GM19239 (cell line): ENCODE results near the gene LETM1.

ENCODE experiments used
- DNase-seq: peaks from one replicate; pipeline ENCODE4 v3.0.0; 2011; ENCODE audit warnings: low spot score; ENCODE audit not compliant: insufficient read length
- FAIRE-seq: peaks from 2 replicates; lab custom pipeline; 2011; peaks lifted over from hg19 to GRCh38; lab: Jason Lieb, UNC

LETM1 gene

DNA sequence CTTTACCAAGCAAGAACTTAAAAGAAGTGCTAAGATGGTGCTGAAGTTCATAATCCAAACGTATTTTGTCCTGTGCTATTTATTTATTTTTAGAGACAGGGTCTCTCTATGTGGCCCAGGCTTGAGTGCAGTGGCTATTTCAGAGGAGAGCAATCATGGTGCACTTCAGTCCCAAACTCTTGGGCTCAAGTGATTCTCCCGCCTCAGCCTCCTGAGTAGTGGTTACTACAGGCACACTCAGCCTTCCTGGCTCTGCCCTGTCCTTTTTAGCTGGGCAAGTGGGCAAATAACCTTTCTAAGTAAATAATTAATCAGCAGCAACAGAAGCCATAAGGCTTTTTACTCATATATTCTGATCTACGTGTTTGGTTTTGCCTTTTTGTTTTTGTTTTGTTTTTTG lies 17.8 kb upstream of the LETM1 start:
- DNase-seq (no peak), FAIRE-seq (no peak)

DNA sequence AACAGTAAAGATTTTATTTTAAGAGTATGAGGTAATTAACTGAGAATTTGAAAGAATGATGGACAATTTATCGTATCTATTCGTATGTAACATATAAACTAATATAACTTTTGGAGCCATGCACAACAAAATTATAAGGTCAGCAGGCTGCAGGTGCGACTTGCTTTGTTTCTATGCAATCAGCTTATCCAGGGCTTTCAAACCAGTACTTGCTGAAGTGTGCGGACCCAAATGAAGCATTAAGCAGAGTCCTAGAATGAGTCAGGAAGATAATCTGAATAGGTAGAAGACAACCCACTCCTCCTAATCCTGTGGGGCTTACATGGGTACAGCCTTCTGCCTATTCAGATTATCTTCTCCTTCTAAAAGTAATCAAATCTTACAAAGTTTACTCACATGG lies 17.3 kb upstream of the LETM1 start:
- no peak for DNase-seq
- FAIRE-seq, result no peak

DNA sequence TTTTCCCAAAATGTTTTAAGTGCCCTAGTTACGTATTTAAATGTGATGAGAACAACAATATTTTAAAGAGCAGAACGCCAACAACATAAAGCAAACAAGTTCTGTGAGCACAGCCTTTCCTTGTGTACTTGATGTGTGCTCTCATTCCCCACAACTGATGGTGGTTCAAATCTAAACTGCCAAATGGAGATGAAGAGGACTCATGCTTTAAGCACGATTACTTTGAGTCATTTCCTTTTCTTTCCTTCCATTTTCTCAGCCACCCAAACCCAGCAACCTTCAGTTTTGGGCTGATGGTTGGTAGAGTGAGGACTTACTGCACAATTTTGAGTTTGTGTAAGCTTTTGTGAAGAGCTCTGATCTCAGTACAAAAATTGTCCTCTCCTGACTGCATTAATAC lies 16.9 kb upstream of the LETM1 start:
- FAIRE-seq (peak; percentile 94), DNase-seq (peak; percentile 48)

DNA sequence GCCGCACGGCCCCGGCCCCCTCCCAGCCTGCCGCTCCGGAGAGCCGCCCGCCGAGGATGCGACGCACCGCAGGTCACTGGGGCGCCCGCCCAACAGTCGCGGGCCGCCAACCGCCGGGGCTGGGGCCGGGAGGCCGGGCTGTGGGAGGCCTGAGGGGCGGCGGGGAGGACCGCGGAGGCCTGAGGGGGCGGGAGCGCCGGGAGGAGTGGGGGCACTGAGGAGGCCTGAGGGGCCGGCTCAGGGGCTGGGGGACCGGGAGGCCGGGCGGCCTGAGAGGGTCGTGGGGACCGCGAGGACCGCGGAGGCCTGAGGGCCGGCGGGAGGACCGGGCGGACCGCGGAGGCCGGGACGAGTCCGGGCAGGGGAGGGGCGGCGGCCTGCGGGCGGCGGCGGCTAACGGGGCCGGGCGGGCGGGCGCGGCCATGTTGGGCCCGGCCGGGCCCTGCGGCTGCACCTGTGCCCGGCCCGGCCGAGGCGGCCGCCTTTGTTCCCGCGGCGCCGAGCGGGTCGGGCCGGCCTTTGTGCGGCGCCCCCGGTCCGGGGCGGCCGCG lies 15.6 kb upstream of the LETM1 start:
- FAIRE-seq (no peak), DNase-seq (peak; percentile 40)

DNA sequence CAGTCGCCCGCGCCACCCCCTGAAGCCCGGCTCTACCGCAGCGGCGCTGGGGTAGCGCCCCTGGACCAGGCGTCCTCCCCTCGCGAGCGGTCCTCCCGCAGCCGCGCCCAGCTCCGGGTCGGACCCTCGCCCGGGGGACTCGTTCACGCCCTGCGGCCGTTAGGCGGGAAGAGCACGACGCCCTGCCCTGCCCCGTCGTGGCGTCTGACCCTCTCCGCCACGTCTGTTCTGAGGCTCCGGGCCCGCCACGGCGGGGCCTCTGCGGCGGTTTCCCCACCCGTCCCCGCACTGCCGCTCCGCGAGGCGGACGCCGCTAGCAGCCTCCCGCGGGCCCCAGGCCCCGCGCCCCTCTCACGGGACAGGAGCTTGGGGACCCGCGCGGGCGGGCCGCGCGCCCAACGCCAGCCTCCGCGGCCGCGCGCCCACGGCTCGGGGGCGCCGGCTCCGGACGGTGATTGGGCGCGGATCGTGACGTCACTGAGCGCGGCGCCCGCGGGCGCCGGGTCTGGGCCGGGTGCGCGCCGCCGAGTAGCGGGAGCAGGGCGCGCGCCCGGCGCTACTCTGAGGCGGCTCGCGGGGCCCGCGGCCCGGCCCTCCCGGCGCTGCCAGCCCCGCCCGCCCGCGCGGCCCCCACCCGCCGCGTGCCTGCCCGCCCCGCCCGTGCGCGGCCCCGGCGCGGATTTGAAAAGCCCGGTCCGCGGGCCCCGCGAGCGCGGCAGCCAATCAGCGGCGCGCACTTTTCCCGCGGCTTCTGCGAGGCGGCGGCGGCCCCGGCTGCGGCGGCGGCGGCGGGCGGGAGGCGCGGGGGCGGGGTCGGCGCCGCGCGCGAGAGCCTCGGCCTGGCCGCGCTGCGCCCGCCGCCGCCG lies 14.9 kb upstream of the LETM1 start, which contains the start of gene NSD2:
TSS of gene NSD2 (plus strand) at position 816 of the 866 bp plus-strand sequence. CDS start 29,262 bp downstream, outside the sequence.
- FAIRE-seq, result no peak

DNA sequence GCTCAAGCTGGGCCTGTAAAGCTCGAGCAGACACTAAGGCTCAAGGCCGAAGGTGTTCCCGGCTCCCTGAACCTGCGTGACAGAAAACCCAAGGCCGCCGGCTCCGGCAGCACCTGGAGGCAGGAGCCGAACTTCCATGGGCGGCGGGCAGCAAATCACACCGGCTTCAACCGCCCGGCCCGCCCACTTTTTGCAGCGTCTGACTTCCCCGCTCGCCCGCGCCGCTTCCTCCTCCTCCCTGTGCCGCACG lies 14.3 kb upstream of the LETM1 start:
- DNase-seq, result peak; percentile 76
- peak; percentile 68 for FAIRE-seq

More for the DNA sequence above, 14.9 kb upstream of the LETM1 start, which contains the start of gene NSD2:
- DNase-seq, result peak; percentile 97

DNA sequence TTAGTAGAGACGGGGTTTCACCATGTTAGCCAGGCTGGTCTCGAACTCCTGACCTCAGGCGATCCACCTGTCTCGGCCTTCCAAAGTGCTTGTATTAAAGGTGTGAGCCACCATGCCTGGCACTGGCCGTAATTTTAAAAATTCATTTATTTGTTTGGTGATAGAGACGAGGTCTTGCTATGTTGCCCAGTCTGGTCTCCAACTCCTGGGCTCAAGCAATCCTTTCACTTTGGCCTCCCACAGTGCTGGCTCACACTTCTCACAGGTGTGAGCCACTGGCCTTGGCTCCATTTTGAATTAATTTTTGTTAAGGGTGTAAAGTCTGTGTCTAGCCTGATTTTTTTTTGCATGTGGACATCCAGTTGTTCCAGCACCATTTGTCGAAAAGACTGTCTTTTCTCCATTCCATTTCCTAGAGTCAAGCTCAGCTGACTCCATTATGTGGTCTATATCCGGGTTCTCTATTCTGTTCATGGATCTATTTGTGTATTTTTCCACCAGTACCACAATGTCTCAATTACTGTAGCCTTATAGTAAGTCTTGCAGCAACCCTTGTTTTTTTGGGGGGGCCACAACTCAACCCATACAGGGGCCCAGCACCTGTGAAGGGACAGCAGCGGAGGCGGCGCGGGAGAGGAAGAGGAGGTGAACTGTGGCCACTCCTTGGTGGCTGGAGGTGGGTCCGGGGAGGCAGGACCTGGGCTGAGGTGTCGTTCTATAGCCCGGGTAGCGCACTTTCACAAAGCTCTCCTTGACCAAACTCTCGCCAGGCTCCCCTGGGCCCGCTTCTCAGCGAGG lies 13.8 kb upstream of the LETM1 start:
- FAIRE-seq, result no peak
- peak; percentile 42 for DNase-seq

DNA sequence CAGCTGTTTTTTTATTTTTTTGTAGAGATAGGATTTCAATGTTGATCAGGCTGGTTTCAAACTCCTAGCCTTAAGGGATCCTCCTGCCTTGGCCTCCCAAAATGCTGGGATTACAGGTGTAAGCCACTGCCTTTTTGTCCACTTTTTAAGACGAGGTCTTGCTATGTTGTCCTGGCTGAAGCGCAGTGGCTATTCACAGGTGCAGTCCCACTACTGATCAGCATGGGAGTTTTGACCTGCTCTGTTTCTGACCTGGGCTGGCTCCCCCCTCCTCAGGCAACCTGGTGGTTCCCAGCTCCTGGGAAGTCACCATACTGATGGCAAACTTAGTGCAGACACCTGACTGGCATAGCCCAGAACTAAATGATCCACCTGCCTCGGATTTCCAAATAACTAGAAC lies 13.0 kb upstream of the LETM1 start:
- DNase-seq (no peak), FAIRE-seq (no peak)

DNA sequence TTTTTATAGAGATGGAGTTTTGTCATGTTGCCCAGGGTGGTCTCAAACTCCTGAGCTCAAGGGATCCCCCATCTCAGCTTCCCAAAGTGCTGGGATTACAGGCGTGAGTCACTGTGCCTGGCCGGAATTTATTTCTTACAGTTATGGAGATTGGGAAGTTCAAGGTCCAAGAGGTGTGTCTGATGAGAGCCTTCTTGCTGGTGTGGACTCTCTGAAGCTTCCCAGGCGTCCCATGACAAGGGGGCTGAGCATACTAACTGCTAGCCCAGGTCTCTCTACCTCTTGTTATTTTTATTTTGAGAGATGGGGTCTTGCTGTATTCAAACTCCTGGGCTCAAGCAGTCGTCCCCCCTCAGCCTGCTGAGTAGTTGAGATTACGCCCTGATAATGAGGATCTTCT lies 12.3 kb upstream of the LETM1 start:
- DNase-seq (no peak), FAIRE-seq (no peak)

DNA sequence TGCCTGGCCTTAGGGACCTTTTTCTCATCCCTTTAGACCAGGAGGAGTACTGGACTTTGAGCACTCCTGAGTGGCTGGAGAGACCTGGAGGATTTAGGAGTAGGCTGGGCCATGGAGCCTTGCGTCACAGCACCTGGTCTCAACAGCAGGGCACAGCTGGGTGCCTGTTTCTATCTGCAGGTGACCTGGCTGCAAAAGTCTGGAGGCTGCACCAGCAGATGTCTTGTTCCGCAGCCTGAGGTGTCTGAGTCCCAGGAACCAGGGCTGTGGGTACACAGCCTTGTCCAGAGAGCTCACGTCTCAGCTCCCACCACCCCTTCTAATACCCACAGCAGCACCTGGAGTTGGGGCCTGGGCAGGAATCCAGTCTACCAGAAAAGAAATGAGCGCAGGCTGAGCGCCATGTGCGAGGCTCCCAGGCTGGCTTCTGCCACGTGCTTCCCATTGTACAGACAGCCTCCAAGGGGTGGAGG lies 10.3 kb upstream of the LETM1 start:
- FAIRE-seq (no peak), DNase-seq (no peak)

DNA sequence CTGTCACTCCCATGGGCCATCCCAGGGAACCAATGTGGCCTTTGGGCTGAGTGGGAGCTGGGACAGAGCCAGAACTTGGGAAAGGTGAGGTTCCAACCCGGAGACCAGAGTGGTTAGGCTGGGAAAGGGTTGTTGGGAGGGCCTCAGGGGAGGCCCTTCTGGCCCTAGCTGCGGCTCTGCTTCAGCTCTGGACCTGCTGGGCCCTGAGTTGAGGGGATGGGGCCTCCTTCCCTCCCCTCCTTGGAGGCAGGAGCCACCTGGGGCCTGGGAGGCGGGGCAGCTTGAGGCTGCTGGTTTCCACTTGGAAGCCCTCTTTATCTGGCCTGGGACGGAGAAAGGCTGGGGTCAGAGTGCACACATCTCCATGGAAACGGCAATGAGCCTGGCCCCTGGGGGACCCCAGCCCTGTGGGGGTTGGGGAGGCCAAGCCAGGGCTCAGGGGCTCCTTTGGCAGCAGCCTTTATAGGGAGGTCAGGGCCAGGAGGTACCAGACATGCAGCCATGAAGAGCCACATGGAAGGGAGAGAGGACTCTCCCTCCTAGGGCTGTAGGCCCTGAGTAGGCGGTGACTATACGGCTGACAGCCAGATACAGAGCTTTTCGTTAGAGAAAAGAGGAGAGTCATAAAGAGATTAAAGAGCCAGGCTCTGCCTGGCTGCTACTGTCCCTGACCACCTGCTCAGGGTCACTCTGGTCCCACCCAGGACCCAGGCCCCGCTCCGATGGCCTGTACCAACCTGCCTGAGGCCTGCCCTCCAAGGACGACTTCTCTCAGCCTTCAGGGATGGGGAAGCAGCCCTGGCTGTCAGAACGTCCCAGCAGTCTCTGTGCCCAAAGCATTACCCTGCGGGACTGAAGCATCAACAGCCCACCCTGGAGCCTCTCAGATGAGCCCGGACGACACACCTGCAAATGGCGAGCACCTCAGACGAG lies 8.4 kb upstream of the LETM1 start:
- FAIRE-seq (no peak), DNase-seq (no peak)

DNA sequence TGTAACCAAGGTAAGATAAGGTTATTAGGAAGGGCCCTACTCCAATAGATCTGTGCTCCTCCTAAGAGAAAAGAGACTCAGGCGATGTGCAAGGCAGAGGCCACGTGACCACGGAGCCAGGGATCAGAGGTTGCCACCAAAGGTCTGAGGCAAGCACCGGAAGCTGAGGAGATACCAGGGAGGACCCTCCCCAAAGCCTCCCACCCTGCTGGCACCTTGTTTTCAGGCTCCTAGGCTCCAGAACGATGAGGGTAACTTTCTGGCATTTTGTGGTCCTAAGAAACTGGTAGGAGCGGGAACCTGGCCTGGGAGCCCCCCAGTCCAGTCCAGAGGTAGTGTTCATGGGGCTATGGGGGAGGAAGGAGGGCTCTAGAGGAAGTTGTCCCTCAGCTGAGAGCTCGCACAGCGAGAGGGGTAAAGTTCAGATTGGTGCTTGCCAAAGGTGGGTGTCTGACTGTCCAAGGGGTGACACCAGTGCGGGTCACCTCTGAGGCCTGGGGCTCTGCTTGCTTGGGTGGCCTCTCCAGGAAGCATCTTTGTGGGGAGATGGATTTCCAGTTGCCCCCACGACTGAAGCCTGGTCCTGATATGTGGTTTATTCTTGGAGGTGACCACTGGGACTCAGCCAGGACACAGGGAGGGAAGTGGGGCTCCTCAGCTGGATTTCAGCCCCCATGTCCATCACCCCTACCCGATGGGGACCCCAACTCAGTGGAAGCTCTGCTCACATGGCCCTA lies 7.5 kb upstream of the LETM1 start:
- DNase-seq (no peak), FAIRE-seq (no peak)

DNA sequence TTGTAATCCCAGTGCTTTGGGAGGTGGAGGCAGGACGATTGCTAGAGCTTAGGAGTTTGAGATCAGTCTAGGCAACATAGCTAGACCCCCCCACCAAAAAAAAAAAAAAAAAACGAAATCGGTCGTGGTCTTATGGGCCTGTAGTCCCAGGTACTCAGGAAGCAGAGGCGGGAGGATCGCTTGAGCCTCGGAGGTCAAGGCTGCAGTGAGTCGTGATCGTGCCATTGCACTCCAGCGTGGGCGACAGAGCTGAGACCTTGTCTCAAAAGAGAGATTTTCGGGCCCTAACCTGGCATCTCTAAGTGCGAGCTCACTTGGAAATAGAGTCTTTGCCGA lies 7.0 kb upstream of the LETM1 start:
- DNase-seq (no peak), FAIRE-seq (no peak)

DNA sequence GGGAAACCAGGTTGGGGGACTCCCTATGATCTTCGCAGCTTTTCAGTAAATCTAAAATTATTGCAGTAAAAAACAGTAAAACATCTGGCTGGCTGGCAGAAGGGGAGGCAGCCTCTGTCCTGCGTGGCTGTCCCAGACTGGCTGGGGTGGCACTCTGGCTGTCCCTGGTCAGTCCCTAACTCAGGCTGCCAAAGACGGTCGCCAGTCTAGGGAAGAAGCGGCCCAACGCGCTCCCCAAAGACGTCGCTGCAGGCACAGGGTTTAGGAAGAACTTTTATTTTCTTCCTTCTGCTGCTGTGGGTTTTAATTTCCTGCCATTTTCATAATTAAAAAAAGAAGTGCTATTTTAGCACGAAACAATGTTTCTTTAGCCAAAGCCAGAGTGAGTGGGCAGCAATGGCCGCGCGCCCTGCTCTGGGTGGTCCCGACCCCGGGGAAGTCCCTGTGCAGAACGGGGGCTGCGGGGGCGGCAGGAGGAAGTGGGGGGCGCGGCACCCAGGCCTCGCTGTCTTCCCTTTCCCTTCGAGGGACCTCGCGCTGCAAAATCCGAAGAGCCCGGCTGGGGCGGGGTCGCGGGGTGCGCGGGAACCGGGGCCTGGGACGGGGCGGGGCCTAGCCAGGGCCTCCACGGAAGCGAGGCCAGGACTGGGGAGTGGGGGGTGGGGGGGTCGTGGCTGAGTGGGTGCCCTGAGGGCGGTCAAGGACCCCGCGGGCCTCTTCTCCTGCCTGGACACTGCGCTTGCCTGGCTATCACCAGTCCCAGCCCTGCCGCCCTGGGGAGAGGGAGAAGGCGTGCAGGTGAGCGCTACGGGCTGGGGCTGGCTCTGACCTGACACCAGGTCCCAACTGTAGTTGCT lies 6.3 kb upstream of the LETM1 start:
- no peak for DNase-seq
- FAIRE-seq, result peak; percentile 73

DNA sequence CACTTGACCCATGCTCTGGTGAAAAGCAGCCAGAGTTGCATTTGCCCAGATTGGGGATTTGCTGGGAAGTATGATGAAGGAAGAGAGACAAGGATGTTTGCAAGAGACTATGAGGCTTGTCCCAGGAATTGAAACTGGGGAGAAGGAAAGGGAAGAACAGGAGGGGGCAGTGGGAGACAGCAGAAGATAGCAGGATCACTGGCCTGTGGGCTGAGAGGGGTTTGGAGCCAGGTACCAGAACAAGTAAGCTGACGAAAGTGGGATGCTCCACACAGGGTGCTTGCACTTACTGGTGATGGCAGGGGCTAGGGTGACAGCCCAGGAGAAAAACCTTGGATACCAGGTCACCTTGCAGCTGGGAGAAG lies 3.4 kb upstream of the LETM1 start:
- DNase-seq (no peak), FAIRE-seq (no peak)

DNA sequence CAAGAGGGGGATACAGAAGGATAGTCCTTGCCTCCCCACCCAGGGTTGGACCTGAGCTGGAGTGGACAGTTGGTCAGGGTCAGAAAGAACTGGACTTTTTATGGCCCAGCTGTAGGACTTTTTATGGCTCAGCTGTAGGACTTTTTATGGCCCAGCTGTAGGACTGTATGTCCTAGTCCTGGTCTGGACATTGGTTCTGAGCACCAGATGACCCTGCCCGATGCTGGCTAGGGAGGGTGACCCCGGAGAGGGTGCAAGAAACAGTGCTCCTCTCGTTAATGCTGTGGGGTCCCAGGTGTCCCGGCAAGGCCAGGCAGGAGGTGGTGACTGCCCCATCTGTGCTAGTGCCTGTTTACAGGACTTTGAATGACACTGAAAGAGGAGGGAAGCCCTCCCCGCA lies 2.0 kb upstream of the LETM1 start:
- FAIRE-seq (no peak), DNase-seq (no peak)

DNA sequence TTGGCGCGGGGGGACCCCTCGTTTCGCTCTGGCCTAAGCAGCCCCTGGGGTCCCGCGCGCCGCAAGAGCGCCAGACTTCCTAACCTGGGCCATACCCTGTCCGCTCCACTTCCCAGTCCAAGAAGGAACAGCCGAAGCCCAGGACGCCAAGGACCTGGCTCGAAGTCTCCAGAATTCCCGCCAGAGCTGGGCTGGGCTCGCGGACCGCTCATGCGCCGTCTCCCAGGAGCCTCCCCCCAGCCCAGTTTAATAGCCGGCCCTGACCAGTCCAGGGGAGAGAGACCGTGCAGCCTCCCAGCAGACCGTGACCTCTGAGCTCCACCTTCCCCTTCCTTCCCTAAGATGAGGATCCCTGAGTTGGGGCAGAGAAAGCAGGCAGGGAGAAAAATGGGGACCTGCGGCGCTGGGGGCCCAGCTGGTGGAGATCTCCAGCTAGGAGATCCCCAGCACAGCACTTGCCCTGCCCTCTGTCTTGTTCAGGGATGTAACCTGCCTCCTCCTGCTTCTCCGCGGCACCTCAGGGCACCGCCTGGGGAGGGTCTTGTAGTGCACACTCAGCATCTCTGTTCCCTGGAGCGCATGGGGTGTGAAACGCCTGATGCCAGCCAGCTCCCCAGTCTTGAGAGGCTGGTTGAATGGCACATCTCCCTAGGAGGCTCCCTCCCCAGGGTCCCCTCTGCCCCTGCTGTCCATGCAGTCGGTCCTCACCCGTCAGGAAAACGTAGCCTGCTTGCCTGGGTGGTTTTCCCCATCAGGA lies 1.2 kb upstream of the LETM1 start:
- FAIRE-seq (no peak), DNase-seq (no peak)
